GM23248 (cell line): ENCODE data around the gene PHYH. TPM values are rescaled to one million over a fixed set of nuclear protein-coding genes. Genes with fewer than 3 reads are reported as not detected.
"Not testable (repeated sequence)": the region's sequence is repeated elsewhere in the genome, so short reads cannot be mapped to it uniquely, and the experiment has no call there.

Experiments
- DNase-seq: peaks from one replicate; pipeline ENCODE4 v3.0.0-alpha.2; 2015
- H2AFZ ChIP-seq: fragments of 200-600 bp; sonication (generic); 2 replicates; pipeline ENCODE4 v1.6.1; 2016; ENCODE audit warnings: antibody characterized with exemption
- H3F3A ChIP-seq: fragments of 200-600 bp; sonication (generic); 2 replicates; pipeline ENCODE4 v1.6.1; 2016; ENCODE audit warnings: mild to moderate bottlenecking, antibody characterized with exemption, mixed run types; ENCODE audit not compliant: insufficient read depth
- H3K27ac ChIP-seq: fragments of 200-600 bp; sonication (generic); 2 replicates; pipeline ENCODE4 v1.5.1; 2016; ENCODE audit warnings: mild to moderate bottlenecking
- H3K27me3 ChIP-seq: fragments of 200-600 bp; sonication (generic); replicated peaks from 2 replicates; pipeline ENCODE4 v1.6.1; 2016; ENCODE audit warnings: mild to moderate bottlenecking; ENCODE audit not compliant: insufficient read depth
- H3K36me3 ChIP-seq: fragments of 200-600 bp; sonication (generic); 2 replicates; pipeline ENCODE4 v1.6.1; 2016; ENCODE audit warnings: low read depth, mild to moderate bottlenecking
- H3K4me1 ChIP-seq: fragments of 200-600 bp; sonication (generic); 2 replicates; pipeline ENCODE4 v1.6.1; 2016; ENCODE audit warnings: mild to moderate bottlenecking; ENCODE audit not compliant: insufficient read depth
- H3K4me2 ChIP-seq: fragments of 200-600 bp; sonication (generic); one replicate; pipeline ENCODE4 v1.6.1; 2016; ENCODE audit warnings: mild to moderate bottlenecking; ENCODE audit not compliant: unreplicated experiment
- H3K4me3 ChIP-seq: fragments of 200-600 bp; sonication (generic); 2 replicates; pipeline ENCODE4 v1.5.1; 2016; ENCODE audit warnings: mild to moderate bottlenecking
- H3K79me2 ChIP-seq: fragments of 200-600 bp; sonication (generic); 2 replicates; pipeline ENCODE4 v1.6.1; 2016; ENCODE audit warnings: mild to moderate bottlenecking; ENCODE audit not compliant: insufficient read depth
- H3K9ac ChIP-seq: fragments of 200-600 bp; sonication (generic); 2 replicates; pipeline ENCODE4 v1.6.1; 2016; ENCODE audit warnings: mild to moderate bottlenecking
- H3K9me2 ChIP-seq: fragments of 200-600 bp; sonication (generic); 2 replicates; pipeline ENCODE4 v1.6.1; 2016; ENCODE audit warnings: mixed run types, mild to moderate bottlenecking, moderate library complexity; ENCODE audit not compliant: insufficient read depth
- H3K9me3 ChIP-seq: fragments of 200-600 bp; sonication (generic); one replicate; pipeline ENCODE4 v1.6.1; 2017; ENCODE audit warnings: low read depth
- H4K20me1 ChIP-seq: fragments of 200-600 bp; sonication (generic); 2 replicates; pipeline ENCODE4 v1.6.0; 2016; ENCODE audit not compliant: insufficient read depth
- EZH2 ChIP-seq: fragments of 200-600 bp; sonication (generic); IDR thresholded peaks from 2 replicates; pipeline ENCODE4 v1.6.1; 2018; ENCODE audit warnings: antibody characterized with exemption, mild to moderate bottlenecking; ENCODE audit not compliant: insufficient read depth, poor library complexity, severe bottlenecking
- EZH2phosphoT487 ChIP-seq: fragments of 200-600 bp; sonication (generic); IDR thresholded peaks from 2 replicates; pipeline ENCODE4 v1.6.1; 2018; ENCODE audit warnings: antibody characterized with exemption, moderate library complexity, mild to moderate bottlenecking, low read depth; ENCODE audit not compliant: insufficient read depth
- WGBS, 2 experiments: methylation state at CpG; one replicate each; pipeline ENCODE4 v1.1.6; 2015 to 2017; ENCODE audit warnings: low lambda C conversion rate in 2 of 2, low coverage in 1 of 2; ENCODE audit errors: missing lambda C conversion rate in 2 of 2; 5-methylcytosine and 5-hydroxymethylcytosine counted together
- in situ Hi-C: fragments of 300-500 bp; cut with MboI; formaldehyde crosslinking; loops from 2 replicates; pipeline ENCODE4 v1.15.0; 2020
- polyA plus RNA-seq: library from polyadenylated mRNA; unstranded; fragments of >200 nt; fragmentation: Nextera tagmentation; extraction: Ambion mirVana; gene quantifications from 2 replicates; pipeline ENCODE4 v1.2.1, GENCODE V29; 2016
- total RNA-seq: library from RNA; depleted of rRNA; stranded (reverse); fragments of >200 nt; shearing (Covaris generic); gene quantifications from 2 replicates; pipeline ENCODE4 v1.2.3, GENCODE V29; 2014

The PHYH gene
- total and polyA plus RNA-seq, 2 experiments from 2014 or later, result 19.1 to 29.7 TPM

DNA sequence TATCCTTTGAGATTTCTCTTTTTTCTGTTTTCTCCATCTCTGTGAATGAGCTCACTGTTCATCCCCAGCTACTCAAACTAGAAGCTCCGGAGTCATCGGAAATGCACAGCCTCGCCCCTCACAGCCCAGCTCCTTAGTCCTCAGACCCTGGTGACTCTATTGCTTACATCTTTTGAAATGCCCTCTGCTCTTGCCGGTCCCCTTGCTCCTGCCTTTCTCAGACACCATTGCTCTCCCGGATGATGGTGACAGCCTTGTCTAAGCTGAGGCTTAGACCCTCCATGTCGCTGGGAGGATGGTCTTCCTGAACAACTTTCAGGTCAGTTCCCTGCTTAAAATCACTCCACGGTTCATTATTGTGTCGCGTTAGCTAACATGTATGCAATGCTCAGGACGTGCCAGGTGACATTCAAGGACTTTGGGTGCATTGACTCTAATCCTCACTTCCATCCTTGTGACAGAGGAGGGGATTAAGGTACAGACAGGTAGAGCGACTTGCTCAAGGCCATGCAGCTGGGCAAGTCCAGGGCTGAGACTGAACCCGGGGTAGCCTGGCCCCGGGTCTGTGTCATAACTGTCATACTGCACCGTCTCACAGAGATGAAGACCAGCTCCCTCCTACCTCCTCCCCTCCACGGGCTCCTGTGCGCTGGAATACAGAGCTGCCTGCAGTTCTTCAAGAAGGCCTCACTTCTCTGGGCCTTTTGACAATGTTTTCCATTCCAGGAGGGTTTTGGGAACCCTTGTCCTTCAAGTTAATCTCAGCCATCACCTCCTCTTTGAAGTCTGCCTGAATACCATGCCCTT lies 61.4 kb downstream of the PHYH start:
- Histone ChIP-seq H3K27ac (no peak overlapping the region), H3K9me3 (no peaks in the 10 kb centered on the region), H3K4me2 (no peak overlapping the region), H3F3A (no peaks in the 10 kb centered on the region), H2AFZ (no peak overlapping the region), H3K4me1 (no peaks in the 10 kb centered on the region), H3K79me2 (no peaks in the 10 kb centered on the region), H4K20me1 (no peaks in the 10 kb centered on the region), H3K27me3 (no peaks in the 10 kb centered on the region), H3K36me3 (no peaks in the 10 kb centered on the region), H3K4me3 (no peak overlapping the region), H3K9me2 (no peaks in the 10 kb centered on the region), H3K9ac (no peak overlapping the region)
- no peak for DNase-seq
- in situ Hi-C loops, result no loop called here
- 61 to 68% methylated on average over 16 of the region's 16 CpGs for WGBS, 2 experiments
- TF ChIP-seq EZH2phosphoT487 (no peak), EZH2 (no peak)

DNA sequence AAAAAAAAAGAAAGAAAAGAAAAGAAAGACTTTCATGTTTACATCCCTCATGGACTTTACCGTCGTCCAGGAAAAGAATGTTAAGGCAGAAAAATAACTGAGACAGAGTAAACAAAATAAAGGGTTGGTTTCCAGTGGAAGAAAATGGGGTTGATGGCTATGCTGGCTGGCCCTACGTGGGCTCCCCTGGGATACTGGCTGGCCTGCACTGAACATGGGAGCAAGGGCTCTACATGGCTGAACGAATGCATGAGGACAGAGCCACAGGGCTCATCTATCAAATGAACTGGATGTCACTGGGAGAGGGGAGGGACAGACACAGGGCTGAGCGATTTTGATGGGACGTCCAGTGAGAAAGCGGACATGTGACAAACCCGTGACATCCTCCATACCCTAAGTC lies 63.2 kb downstream of the PHYH start:
- Histone ChIP-seq H2AFZ (no peak overlapping the region), H3K27me3 (no peaks in the 10 kb centered on the region), H3K9ac (no peak overlapping the region), H3K36me3 (no peaks in the 10 kb centered on the region), H3K9me3 (no peaks in the 10 kb centered on the region), H3K79me2 (no peaks in the 10 kb centered on the region), H3K4me1 (no peaks in the 10 kb centered on the region), H4K20me1 (no peaks in the 10 kb centered on the region), H3K27ac (no peak overlapping the region), H3K4me3 (no peak overlapping the region), H3K9me2 (no peaks in the 10 kb centered on the region), H3F3A (no peaks in the 10 kb centered on the region), H3K4me2 (no peak overlapping the region)
- DNase-seq, result no peak
- 65 to 72% methylated on average over 8 of the region's 8 CpGs for WGBS, 2 experiments
- in situ Hi-C loops, result no loop called here
- TF ChIP-seq EZH2 (no peak), EZH2phosphoT487 (no peak)

DNA sequence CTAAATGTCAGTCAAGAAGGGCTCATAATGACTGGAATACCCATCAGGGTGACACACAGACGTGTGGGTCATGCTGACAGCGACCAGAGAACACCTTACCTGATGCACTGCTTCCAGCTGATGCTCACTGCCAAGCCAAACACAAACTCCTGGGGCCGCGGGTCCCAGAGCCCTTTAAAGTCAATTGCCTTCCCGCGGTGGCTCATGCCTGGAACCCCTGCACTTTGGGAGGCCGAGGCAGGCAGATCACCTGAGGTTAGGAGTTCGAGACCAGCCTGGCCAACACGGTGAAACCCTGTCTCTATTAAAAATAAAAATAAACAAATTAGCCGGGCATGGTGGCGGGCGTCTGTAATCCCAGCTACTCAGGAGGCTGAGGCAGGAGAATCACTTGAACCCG lies 65.1 kb downstream of the PHYH start:
- H3K36me3 ChIP-seq, H3K4me2 ChIP-seq, in situ Hi-C loops, H4K20me1 ChIP-seq, DNase-seq, H3K9ac ChIP-seq, H3K4me1 ChIP-seq, H3F3A ChIP-seq, H3K79me2 ChIP-seq, H3K9me3 ChIP-seq, H3K27ac ChIP-seq, H3K9me2 ChIP-seq, H3K27me3 ChIP-seq, H2AFZ ChIP-seq, H3K4me3 ChIP-seq: not testable (repeated sequence)
- 60 to 62% methylated on average over 13 of the region's 13 CpGs for WGBS, 2 experiments

DNA sequence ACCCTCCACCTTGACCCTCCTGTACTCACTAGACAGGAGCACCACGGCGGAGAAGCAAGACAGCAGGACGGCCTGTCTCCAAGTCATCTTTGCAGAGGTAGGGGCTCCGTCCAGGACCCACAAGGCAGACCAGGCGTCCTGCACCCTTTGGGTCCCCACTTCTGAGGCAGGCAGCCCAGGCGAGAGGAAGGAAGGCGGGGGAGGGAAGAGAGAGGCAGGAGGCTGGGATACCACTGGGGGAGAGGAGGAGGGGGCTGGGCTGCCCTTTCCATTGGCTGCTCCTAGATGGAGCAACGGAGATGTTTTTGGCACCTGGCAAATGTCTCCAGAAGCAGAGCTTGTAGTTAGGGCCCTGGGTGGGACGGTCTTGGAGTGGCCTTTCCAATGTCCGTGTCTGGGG lies 65.7 kb downstream of the PHYH start, which contains the start of gene UCMA:
TSS of gene UCMA (minus strand) at position 203 of the 400 bp plus-strand sequence. CDS start at position 87, 116 bp downstream.
- in situ Hi-C loops, result no loop called here
- 42 to 46% methylated on average over 9 to 10 of the region's 10 CpGs for WGBS, 2 experiments
- no peaks in the 10 kb centered on the region for H3K9me3 ChIP-seq
- no peak within 1 kb of the TSS for H3K4me3 ChIP-seq
- no peak within 1 kb of the TSS for H2AFZ ChIP-seq
- H4K20me1 ChIP-seq, result no peaks in the 10 kb centered on the region
- no peaks in the 10 kb centered on the region for H3K27me3 ChIP-seq
- no peak for DNase-seq
- no peak within 1 kb of the TSS for H3K27ac ChIP-seq
- TF ChIP-seq EZH2 (no peak), EZH2phosphoT487 (no peak)
- no peaks in the 10 kb centered on the region for H3K4me1 ChIP-seq
- H3K9me2 ChIP-seq, result no peaks in the 10 kb centered on the region
- H3K79me2 ChIP-seq, result no peaks in the 10 kb centered on the region
- H3F3A ChIP-seq, result no peaks in the 10 kb centered on the region
- H3K4me2 ChIP-seq, result no peak within 1 kb of the TSS
- H3K9ac ChIP-seq, result no peak within 1 kb of the TSS
- H3K36me3 ChIP-seq, result no peaks in the 10 kb centered on the region
